Measurements from ENCODE around the gene TMEM18.

The TMEM18 gene

DNA sequence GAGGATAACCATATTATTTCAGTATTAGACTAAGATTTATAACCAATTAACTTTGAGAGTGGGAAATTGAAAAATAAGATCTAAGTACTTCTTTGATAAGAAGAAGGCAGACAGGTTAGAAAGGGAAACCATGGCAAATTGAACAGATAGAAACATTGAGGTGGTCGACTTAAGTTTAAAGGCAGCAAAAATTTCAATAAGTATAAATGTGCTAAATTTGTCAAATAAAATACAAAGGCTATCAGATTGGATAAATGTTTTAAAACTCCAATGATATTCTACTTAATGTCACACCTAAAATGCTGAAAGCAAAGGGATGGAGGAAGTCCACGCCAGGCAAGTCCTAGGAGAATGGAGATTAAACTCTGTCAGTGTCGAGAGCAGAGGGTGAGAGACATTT lies 59.2 kb downstream of the TMEM18 start:
- no peak for DNase-seq (ENCODE audit: low spot score)
